ENCODE results near the gene PLA2G5. TPM values are rescaled to one million over a fixed set of nuclear protein-coding genes. Genes with fewer than 3 reads are reported as not detected.

The PLA2G5 gene
- total and polyA plus RNA-seq, 2 donors from 2014 or later, result 0.47 to 0.58 TPM

DNA sequence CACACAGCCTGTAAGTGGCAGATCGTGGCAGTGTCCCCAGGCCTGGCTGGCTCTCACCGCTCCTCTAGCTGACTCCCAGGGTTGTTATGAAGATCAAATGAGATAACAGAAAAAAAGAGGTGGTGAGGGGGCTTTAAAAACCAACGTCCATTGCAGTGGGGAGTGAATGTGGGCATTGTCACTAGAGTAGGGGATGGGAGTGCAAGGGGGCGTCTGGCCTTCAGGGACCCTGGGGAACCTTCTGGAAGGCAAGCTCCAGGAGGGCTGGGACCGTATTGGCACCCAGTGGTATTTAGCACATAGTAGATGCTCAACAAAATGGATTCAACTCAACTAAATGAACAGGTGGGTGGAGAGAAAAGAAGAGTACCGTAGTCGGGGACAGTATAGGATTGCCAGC lies 45.9 kb downstream of the PLA2G5 start:
- FAIRE-seq, result no peak
- no peak overlapping the region for H3K9ac ChIP-seq (ENCODE audit: low read length in 3 of 3)
- intact Hi-C loops (cut with DNase I), result no loop called here
- H3K4me3 ChIP-seq (ENCODE audit: low read length in 3 of 3), result no peak overlapping the region
- no peaks in the 10 kb centered on the region for H3K36me3 ChIP-seq (ENCODE audit: control insufficient read depth in 2 of 3, insufficient read depth in 3 of 3, low read length in 3 of 3)
- no peak for DNase-seq
- no peaks in the 10 kb centered on the region for H3K9me3 ChIP-seq (ENCODE audit: control insufficient read depth in 2 of 3, insufficient read depth in 1 of 3, low read length in 3 of 3)
- no peaks in the 10 kb centered on the region for H3K4me1 ChIP-seq (ENCODE audit: control insufficient read depth in 2 of 3, insufficient read depth in 2 of 3, low read depth in 1 of 3, low read length in 3 of 3)
- H3K27ac ChIP-seq (ENCODE audit: low read depth in 2 of 2, low read length in 2 of 2), result no peak overlapping the region
- TF ChIP-seq, protein P1, sequence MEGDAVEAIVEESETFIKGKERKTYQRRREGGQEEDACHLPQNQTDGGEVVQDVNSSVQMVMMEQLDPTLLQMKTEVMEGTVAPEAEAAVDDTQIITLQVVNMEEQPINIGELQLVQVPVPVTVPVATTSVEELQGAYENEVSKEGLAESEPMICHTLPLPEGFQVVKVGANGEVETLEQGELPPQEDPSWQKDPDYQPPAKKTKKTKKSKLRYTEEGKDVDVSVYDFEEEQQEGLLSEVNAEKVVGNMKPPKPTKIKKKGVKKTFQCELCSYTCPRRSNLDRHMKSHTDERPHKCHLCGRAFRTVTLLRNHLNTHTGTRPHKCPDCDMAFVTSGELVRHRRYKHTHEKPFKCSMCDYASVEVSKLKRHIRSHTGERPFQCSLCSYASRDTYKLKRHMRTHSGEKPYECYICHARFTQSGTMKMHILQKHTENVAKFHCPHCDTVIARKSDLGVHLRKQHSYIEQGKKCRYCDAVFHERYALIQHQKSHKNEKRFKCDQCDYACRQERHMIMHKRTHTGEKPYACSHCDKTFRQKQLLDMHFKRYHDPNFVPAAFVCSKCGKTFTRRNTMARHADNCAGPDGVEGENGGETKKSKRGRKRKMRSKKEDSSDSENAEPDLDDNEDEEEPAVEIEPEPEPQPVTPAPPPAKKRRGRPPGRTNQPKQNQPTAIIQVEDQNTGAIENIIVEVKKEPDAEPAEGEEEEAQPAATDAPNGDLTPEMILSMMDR (IDR thresholded peaks at IDR 0.05; ENCODE audit: borderline replicate concordance, extremely low read depth, insufficient read depth), result no peak
- no peaks in the 10 kb centered on the region for H3K27me3 ChIP-seq (ENCODE audit: control insufficient read depth, insufficient read depth, low read length)

DNA sequence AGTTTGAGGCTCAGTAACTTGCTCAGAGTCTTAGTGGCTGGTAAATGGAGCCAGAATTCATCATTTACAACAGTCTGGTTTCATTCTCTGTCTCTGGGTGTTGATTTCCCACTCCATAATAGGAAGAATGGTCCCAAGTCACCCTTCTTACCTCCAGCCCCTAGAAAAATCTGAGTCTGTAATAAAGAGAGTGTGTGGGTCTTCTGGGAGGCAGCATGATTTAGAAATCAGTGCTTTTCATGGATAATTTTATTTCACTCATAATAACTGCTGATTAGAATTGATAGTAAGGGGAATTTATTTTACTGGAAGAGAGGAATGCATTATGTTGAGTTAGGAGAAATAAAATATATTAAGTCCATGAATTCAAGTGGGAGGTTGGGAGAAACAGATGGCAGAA lies 47.2 kb downstream of the PLA2G5 start:
- FAIRE-seq (no peak), DNase-seq (no peak)
- H3K4me1 ChIP-seq (ENCODE audit: control insufficient read depth in 2 of 3, insufficient read depth in 2 of 3, low read depth in 1 of 3, low read length in 3 of 3), result no peaks in the 10 kb centered on the region
- H3K36me3 ChIP-seq (ENCODE audit: control insufficient read depth in 2 of 3, insufficient read depth in 3 of 3, low read length in 3 of 3), result no peaks in the 10 kb centered on the region
- TF ChIP-seq, protein P1 (IDR thresholded peaks at IDR 0.05; ENCODE audit: borderline replicate concordance, extremely low read depth, insufficient read depth), result no peak
- no peak overlapping the region for H3K4me3 ChIP-seq (ENCODE audit: low read length in 3 of 3)
- H3K9ac ChIP-seq (ENCODE audit: low read length in 3 of 3), result no peak overlapping the region
- intact Hi-C loops (cut with DNase I), result no loop called here
- H3K27ac ChIP-seq (ENCODE audit: low read depth in 2 of 2, low read length in 2 of 2), result no peak overlapping the region
- H3K9me3 ChIP-seq (ENCODE audit: control insufficient read depth in 2 of 3, insufficient read depth in 1 of 3, low read length in 3 of 3), result no peaks in the 10 kb centered on the region
- H3K27me3 ChIP-seq (ENCODE audit: control insufficient read depth, insufficient read depth, low read length), result no peaks in the 10 kb centered on the region

DNA sequence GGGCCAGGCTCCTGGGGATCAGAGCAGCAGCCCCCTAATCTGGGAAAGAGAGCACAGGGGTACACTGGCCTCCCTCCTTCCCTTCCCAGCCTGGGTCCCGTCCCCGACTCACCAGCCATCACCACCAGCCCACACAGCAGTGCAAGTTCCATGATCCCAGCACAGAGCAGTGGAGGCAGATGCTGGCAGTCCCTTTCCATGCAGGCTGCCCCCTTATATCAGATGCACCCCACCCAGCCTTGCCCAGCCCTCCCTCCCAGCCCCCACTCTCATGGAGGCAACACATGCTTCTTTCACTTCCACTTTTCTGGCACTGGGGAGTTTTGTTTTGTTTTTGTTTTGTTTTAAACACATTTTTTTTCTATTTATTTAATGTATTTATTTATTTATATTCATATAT lies 49.4 kb downstream of the PLA2G5 start, which contains the start of gene PLA2G2D:
Gene PLA2G2D (minus strand): TSS at position 190 of the 400 bp plus-strand sequence. CDS start 38 bp downstream, at position 152.
- Histone ChIP-seq H3K27ac (ENCODE audit: low read depth in 2 of 2, low read length in 2 of 2) (no peak within 1 kb of the TSS), H3K9ac (ENCODE audit: low read length in 3 of 3) (no peak within 1 kb of the TSS), H3K36me3 (ENCODE audit: control insufficient read depth in 2 of 3, insufficient read depth in 3 of 3, low read length in 3 of 3) (no peaks in the 10 kb centered on the region), H3K27me3 (ENCODE audit: control insufficient read depth, insufficient read depth, low read length) (no peaks in the 10 kb centered on the region), H3K4me3 (ENCODE audit: low read length in 3 of 3) (no peak within 1 kb of the TSS), H3K9me3 (ENCODE audit: control insufficient read depth in 2 of 3, insufficient read depth in 1 of 3, low read length in 3 of 3) (no peaks in the 10 kb centered on the region), H3K4me1 (ENCODE audit: control insufficient read depth in 2 of 3, insufficient read depth in 2 of 3, low read depth in 1 of 3, low read length in 3 of 3) (no peaks in the 10 kb centered on the region)
- TF ChIP-seq, protein P1 (IDR thresholded peaks at IDR 0.05; ENCODE audit: borderline replicate concordance, extremely low read depth, insufficient read depth), result no peak
- no peak for FAIRE-seq
- DNase-seq, result no peak
- intact Hi-C loops (cut with DNase I), result no loop called here

DNA sequence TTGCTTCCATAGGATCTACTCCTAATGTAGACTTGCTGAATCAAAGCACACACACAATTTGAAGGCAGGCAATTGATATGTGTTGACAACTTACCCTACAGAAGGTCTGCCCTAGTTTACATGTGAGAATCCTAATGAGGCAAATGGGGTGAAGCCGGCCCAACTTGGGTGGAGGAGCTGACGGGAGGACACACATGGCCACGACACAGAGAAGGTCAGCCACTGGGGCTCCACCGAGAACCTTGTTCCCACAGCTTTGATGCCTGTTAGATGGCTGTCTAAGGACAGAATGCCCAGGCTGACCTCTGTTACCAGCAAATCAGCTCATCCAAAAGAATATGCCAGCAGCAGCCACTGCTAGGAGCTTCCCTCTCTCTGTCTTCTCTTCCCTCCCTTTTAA lies 50.8 kb downstream of the PLA2G5 start:
- H3K9me3 ChIP-seq (ENCODE audit: control insufficient read depth in 2 of 3, insufficient read depth in 1 of 3, low read length in 3 of 3), result no peaks in the 10 kb centered on the region
- H3K4me1 ChIP-seq (ENCODE audit: control insufficient read depth in 2 of 3, insufficient read depth in 2 of 3, low read depth in 1 of 3, low read length in 3 of 3), result no peaks in the 10 kb centered on the region
- no peaks in the 10 kb centered on the region for H3K27me3 ChIP-seq (ENCODE audit: control insufficient read depth, insufficient read depth, low read length)
- H3K36me3 ChIP-seq (ENCODE audit: control insufficient read depth in 2 of 3, insufficient read depth in 3 of 3, low read length in 3 of 3), result no peaks in the 10 kb centered on the region
- FAIRE-seq (no peak), DNase-seq (no peak)
- H3K27ac ChIP-seq (ENCODE audit: low read depth in 2 of 2, low read length in 2 of 2), result no peak overlapping the region
- no peak overlapping the region for H3K9ac ChIP-seq (ENCODE audit: low read length in 3 of 3)
- intact Hi-C loops (cut with DNase I), result no loop called here
- H3K4me3 ChIP-seq (ENCODE audit: low read length in 3 of 3), result no peak overlapping the region
- TF ChIP-seq, protein P1 (IDR thresholded peaks at IDR 0.05; ENCODE audit: borderline replicate concordance, extremely low read depth, insufficient read depth), result no peak

Data from kidney (tissue), 14 donors.